ENCODE measurements around the gene C1QTNF5.
A peak's percentile ranks its signal among the peaks of the same experiment; 100 is the strongest.

DNA sequence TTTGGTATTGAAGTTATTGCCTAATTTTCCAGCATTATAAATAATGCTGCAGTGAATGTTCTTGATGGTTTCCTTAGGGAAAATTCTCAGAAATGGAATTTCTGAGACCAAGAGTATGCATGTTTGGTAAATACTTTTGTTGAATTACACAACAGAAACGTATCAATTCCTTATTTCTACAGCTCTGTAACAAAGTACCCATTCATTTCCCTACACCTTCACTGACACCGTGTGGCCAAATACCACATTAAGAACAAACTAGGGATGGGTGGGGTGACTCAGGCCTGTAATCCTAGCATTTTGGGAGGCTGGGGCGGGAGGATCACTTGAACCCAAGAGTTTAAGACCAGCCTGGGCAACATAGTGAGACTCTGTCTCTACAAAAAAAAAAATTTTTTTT is 45.5 kb downstream of the C1QTNF5 start:
- TF ChIP-seq, protein P1, sequence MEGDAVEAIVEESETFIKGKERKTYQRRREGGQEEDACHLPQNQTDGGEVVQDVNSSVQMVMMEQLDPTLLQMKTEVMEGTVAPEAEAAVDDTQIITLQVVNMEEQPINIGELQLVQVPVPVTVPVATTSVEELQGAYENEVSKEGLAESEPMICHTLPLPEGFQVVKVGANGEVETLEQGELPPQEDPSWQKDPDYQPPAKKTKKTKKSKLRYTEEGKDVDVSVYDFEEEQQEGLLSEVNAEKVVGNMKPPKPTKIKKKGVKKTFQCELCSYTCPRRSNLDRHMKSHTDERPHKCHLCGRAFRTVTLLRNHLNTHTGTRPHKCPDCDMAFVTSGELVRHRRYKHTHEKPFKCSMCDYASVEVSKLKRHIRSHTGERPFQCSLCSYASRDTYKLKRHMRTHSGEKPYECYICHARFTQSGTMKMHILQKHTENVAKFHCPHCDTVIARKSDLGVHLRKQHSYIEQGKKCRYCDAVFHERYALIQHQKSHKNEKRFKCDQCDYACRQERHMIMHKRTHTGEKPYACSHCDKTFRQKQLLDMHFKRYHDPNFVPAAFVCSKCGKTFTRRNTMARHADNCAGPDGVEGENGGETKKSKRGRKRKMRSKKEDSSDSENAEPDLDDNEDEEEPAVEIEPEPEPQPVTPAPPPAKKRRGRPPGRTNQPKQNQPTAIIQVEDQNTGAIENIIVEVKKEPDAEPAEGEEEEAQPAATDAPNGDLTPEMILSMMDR (conservative IDR thresholded peaks at IDR 0.05), result peak; percentile 38
- no peak for TF ChIP-seq EZH2 (IDR thresholded peaks at IDR 0.05; ENCODE audit: low read depth)
